ENCODE data around the gene PHYKPL.

Gene PHYKPL

DNA sequence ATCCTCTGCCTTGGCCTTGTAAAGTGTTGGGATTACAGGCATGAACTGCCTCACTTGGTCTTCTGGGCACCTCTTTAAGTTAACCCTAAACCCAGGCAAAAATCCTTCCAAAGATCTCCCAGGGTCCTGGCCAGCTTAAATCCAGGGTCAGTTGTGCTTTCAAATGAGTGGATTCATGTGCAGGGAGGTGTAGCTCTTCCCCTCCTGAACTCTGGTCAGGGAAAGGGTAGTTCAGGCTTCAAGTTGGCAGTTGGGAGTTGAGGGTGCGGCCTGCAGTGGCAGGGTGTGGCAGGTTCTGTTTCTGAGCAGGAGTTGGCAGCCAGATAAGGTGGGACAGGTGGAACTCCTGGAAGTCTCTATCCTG lies 24.7 kb downstream of the PHYKPL start:
- no peak for TF ChIP-seq CTCF (IDR thresholded peaks at IDR 0.05; ENCODE audit: low read depth, low read length)
- H3K27me3 ChIP-seq (ENCODE audit: insufficient read depth, low read depth, severe bottlenecking) = no peaks in the 10 kb centered on the region
- H3K36me3 ChIP-seq = peaks cover 76% of the 10 kb centered on the region
- no peaks in the 10 kb centered on the region for H3K9me3 ChIP-seq (ENCODE audit: severe bottlenecking)
- DNase-seq = no peak
- no peak overlapping the region for H3K27ac ChIP-seq
- no peak overlapping the region for H3K4me3 ChIP-seq (ENCODE audit: low read depth, low read length)

DNA sequence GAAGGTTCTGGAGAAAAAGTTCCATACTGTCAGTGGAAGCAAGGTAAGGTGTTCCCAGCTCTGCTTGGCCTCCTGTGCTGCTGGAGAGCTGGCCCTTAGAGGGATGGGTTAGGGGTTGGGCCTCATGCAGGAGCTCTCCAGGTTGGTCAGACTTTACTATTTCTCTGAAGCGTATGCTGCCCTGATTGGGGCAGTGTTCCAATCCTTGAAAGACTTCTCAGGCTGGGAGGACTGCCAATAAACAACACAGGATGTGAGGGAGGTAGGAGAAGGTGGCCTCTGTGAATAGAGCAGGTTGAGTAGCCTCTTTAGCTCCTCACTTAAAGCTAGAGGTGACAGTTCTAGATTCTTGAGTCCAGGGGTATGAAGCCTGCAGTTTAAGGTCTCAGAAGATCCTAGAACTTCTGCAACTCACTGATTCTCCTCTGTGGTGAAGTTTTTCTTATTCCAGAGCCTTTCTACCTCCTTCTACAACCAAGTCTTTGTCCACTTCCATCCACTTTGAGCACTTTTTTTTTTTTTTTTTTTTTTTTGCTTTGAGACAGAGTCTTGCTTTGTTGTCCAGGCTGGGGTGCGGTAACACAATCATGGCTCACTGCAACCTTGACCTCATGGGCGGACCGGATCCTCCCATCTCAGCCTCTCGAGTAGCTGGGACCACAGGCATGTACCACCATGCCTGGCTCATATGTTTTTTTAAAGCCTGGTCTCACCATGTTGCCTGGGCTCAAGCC lies 25.3 kb downstream of the PHYKPL start:
- H3K27me3 ChIP-seq (ENCODE audit: insufficient read depth, low read depth, severe bottlenecking) = no peaks in the 10 kb centered on the region
- no peak for DNase-seq
- peaks cover 71% of the 10 kb centered on the region for H3K36me3 ChIP-seq
- H3K27ac ChIP-seq = no peak overlapping the region
- no peaks in the 10 kb centered on the region for H3K9me3 ChIP-seq (ENCODE audit: severe bottlenecking)
- no peak for TF ChIP-seq CTCF (IDR thresholded peaks at IDR 0.05; ENCODE audit: low read depth, low read length)
- no peak overlapping the region for H3K4me3 ChIP-seq (ENCODE audit: low read depth, low read length)

DNA sequence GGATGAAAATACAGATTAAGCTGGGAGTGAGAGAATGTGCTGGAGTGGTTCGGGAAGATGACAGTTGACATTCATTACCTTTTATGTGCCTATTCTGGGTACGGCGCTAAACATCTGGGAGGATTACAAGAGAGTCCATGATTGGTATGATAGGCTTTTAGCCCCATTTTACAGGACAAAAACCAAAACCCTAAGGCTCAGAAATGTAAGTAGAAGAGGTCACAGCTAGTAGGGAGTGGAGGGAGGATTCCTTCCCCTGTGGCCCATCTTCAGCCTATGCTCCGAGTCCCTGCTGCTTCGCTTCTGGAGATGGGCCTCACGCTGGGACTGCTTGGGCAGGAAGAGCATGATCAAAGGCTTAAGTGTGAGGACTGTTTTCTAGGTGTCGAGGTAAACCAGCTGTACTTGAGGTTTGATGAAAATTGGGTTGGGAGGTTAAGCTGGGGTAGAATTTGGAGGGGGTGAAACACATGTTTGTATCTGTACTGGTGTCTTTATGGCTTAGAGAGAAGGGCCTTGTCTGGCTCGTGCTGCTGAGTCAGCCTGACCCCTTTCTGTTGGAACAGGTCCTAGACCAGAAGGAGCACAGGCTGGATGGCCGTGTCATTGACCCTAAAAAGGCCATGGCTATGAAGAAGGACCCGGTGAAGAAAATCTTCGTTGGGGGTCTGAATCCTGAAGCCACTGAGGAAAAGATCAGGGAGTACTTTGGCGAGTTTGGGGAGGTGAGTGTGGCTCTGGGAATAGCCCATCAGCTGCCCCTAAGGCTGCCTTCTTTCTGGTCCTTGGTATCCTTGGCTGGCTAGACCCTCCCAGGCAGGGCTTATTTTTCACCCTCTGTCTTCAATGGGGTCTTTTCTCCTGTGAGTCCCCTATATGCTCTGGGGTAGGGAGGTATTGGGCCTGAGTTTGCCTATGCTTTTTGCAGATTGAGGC lies 26.2 kb downstream of the PHYKPL start:
- TF ChIP-seq CTCF (IDR thresholded peaks at IDR 0.05; ENCODE audit: low read depth, low read length) = no peak
- Histone ChIP-seq H3K4me3 (ENCODE audit: low read depth, low read length) (peak overlapping the region; percentile 81), H3K36me3 (peaks cover 62% of the 10 kb centered on the region), H3K27me3 (ENCODE audit: insufficient read depth, low read depth, severe bottlenecking) (no peaks in the 10 kb centered on the region), H3K9me3 (ENCODE audit: severe bottlenecking) (no peaks in the 10 kb centered on the region), H3K27ac (no peak overlapping the region)
- no peak for DNase-seq

- Histone ChIP-seq H3K27me3 (ENCODE audit: insufficient read depth, low read depth, severe bottlenecking) (no peaks in the 10 kb centered on the region), H3K27ac (no peak overlapping the region), H3K4me3 (ENCODE audit: low read depth, low read length) (peak overlapping the region; percentile 81), H3K36me3 (peaks cover 55% of the 10 kb centered on the region), H3K9me3 (ENCODE audit: severe bottlenecking) (no peaks in the 10 kb centered on the region)
- DNase-seq = no peak
- TF ChIP-seq CTCF (IDR thresholded peaks at IDR 0.05; ENCODE audit: low read depth, low read length) = no peak
Observed at GRCh38 chr5:178205749-178206047, 26.9 kb downstream of the PHYKPL start.

GRCh38 chr5:178204935-178205748 lies 27.5 kb downstream of the PHYKPL start:
- Histone ChIP-seq H3K27me3 (ENCODE audit: insufficient read depth, low read depth, severe bottlenecking) (no peaks in the 10 kb centered on the region), H3K4me3 (ENCODE audit: low read depth, low read length) (peak overlapping the region; percentile 81), H3K27ac (peak overlapping the region; percentile 91), H3K9me3 (ENCODE audit: severe bottlenecking) (no peaks in the 10 kb centered on the region), H3K36me3 (peaks cover 49% of the 10 kb centered on the region)
- peak; percentile 47 for DNase-seq
- no peak for TF ChIP-seq CTCF (IDR thresholded peaks at IDR 0.05; ENCODE audit: low read depth, low read length)

All from WERI-Rb-1 (cell line).